NOMO-1 treated with dmso at 0.1 percent for 144 hours (cell line): ENCODE results near the gene SREBF1.

Experiments used
- DNase-seq: peaks from one replicate; lab custom pipeline; 2025; ENCODE audit not compliant: unreplicated experiment; lab: John Stamatoyannopoulos, UW

Gene SREBF1

DNA sequence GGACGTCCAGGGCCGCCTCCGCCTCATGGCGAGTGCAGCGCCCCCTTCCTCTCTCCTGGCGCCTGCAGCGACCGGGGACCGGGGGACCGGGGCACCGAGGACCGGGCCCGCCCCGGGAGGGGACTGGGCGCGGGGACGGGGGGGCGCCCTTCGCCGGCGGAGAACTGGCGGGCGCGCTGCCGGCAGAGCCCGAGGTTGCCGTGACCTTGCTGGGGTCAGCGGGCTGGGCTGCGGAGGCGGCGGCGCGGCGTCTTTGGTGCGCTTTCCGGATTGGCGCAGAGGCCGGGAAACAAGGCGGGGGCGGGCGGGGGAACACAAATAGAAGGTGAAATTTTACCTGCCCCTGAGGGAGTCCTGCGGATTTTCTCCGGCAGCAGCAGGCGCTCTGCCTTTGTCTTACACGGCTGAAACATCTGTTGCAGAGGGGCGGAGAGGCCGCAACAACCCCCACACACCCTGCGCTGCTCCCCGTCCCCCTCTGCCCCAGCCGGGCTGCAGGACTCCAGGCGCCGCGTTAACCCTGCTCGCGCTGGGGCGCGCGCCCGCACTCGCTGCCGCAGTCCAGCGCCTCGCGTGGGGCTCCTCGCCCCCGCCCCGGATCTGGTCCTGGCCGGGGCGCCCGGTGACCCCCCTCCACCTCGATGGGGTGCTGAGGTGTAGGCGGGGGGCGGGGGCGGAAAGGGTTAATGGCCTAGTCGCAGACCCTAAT, 53.5 kb downstream of the SREBF1 start:
- DNase-seq = no peak

GRCh38 chr17:17782523-17783115, 54.2 kb downstream of the SREBF1 start:
- no peak for DNase-seq

- no peak for DNase-seq
These were observed 54.9 kb downstream of the SREBF1 start for GRCh38 chr17:17781591-17782496.

- DNase-seq = no peak
These were observed 55.7 kb downstream of the SREBF1 start for GRCh38 chr17:17780922-17781590.

DNA sequence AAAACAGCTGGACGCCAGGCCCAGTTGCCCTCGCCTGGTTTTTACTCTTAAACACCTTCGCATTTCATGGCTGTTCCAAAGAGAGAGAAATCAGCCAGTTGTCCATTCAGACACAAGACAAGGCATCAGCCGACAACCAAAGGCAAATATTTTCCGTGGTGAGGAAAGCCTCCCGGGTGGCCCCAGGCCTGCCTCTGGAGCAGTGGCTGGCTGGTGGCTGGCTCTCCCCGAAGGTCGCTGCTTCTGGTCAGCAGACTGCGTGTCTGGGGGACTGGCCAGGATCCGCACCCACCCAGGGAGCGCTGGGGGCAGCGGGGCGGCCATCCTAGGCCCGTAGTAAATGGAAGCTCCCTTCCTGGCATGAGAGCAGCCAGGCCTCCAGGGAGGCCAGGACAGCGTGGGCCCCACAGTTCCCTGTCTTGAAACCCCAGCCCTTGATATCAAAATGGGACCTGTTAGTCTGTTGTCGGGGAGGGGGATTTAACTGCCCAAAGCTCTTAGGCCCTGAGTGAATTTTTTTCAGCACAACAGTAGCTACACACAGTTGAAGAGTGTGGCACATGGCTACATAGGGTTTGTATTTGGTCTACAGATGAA, 57.7 kb downstream of the SREBF1 start:
- DNase-seq = no peak

- no peak for DNase-seq
These were observed 58.3 kb downstream of the SREBF1 start for GRCh38 chr17:17778308-17779014.

DNA sequence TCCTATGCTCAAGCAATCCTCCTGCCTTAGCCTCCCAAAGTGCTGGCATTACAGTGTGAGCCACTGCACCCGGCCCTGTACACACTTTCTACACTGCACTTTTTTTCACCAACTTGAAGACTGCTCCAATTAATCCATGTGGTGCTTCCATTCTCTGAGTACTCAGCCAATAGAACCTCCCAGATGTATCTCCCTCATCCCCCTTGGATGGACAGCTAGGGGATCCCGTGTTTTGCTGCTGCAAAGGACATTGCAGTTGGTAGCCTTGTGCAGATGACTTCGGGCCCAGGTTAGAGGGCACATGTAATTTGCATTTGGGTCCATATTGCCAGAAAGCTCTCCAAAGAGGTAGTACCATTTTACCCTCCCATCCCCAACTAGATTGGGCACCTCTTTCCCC, 59.9 kb downstream of the SREBF1 start:
- no peak for DNase-seq

- DNase-seq = no peak
These were observed 62.5 kb downstream of the SREBF1 start for GRCh38 chr17:17774009-17774881.

DNA sequence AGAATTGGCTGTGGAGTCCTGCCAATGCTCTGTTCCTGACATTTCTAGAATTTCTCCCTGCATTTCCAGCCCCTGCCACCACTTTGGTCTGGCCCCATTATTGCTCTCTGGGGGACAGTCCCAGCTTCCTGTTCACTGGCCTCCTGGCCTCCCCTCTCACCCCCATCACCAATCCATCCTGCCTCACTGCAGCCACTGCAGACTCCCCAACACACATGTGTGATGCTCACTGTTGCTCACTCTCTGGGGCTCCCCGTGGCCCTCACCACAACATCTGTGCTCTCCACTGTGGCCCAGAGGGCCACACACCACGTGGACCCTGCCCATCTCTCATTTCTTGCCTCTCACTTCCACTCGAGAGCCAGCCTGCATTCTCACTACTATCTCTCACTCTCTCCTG, 64.6 kb downstream of the SREBF1 start:
- no peak for DNase-seq

- no peak for DNase-seq
These were observed 65.1 kb downstream of the SREBF1 start for GRCh38 chr17:17771498-17772201.

GRCh38 chr17:17770632-17771044, 66.1 kb downstream of the SREBF1 start:
- no peak for DNase-seq

- no peak for DNase-seq
These were observed 66.7 kb downstream of the SREBF1 start for GRCh38 chr17:17769869-17770631.

DNA sequence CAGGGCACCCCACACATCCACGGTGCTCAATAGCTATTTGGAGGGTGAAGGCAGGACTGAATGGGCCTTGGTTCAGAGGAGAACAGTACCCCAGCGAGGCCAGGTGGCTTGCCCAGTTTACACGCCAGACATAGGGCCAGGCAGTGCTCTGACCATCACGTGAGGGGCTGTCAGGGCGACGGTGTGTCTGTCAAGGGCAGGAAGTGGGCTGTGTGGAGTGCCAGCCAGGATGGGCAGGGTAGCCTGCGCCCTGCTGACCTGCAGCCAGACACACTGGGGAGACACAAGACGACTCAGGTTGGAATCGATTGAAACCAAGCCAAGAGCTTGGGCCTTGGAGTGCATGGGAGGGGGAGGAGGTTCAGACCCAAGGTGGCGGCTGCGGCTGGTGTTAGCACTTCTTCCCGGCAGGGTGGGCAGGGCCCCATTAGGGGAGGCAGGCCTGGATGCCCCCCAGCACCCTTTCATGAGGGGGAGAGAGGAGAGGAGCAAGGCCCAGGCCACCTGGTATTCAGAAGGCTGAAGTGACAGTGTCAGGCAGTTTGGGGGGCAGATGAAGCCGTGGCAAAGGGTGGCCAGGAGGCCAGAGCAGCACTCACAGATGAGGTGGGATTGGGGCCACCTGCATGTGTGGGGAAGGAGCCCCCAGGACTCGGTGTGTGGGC, 68.2 kb downstream of the SREBF1 start:
- no peak for DNase-seq

GRCh38 chr17:17767887-17768418, 68.8 kb downstream of the SREBF1 start:
- no peak for DNase-seq

DNA sequence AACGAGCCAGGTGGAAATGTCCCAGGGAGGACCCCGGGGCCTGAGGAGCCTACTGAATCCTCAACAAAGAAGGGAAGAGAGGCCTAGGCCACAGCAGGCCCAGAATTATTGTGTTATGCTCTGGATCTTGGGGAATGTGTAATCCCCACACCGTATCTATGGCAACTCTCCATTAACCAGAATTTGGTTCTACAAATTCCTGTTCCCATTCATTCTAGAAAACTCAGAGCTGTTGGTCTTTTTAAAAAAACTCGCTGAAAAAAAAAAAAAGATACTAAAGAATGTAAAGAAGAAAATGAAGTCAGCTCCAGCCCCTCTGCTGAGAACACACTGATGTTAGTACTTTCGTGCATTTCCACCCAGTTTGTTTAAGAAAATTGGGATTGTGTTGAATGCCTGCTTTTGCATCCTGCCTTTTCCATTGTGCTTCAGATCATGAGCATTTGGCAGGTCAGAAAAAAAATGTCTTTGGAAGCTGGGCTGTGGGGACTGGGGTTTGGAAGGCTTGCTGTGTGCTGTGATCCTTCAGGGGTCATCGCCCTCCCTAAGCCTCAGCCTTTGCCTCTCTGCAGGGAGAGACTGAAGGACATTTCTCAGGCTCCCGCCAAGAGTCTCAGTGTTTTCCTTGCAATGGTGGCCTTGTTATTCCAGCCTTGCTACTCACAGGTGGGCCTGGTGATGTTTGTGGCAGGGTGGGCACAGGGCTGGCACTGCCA, 69.5 kb downstream of the SREBF1 start:
- no peak for DNase-seq

DNA sequence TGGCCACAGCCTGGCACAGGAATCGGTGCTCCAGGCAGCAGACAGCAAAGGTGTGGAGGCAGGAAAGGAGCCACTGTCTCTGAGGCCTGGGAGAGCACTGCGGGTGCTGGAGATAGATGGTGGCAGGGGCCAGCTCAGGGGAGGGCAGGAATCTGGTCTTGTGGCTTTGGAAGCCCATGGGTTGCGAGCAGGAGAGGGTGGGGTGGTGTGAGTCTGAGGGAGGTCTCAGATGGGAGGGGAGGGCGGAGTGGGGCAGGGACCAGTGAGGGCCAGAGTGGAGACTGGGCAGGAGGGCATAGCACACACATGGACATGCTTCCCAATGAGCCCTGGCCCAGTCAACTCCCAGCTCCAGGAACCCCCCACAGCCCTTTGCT, 70.1 kb downstream of the SREBF1 start:
- no peak for DNase-seq
